Thyroid gland (tissue), 4 donors: ENCODE measurements around the gene TNFSF10.

Experiments
- POLR2A ChIP-seq, 2 donors: fragments of 450-650 bp; IDR thresholded peaks; one replicate each; pipeline ENCODE4 v1.6.1; 2017; ENCODE audit warnings: antibody characterized with exemption in 2 of 2, mild to moderate bottlenecking in 2 of 2, moderate library complexity in 1 of 2
- TF ChIP-seq, protein P1 (sequence below), 6 experiments: fragments of 200-600 bp in 3 of 6; fragments of 450-650 bp in 3 of 6; sonication (generic) in 3 of 6; IDR thresholded peaks; one replicate each; pipeline ENCODE4 v1.5.1; 2016 to 2019; ENCODE audit warnings: antibody characterized with exemption in 6 of 6, mild to moderate bottlenecking in 2 of 6, inconsistent platforms in 1 of 6, moderate library complexity in 1 of 6

DNA sequence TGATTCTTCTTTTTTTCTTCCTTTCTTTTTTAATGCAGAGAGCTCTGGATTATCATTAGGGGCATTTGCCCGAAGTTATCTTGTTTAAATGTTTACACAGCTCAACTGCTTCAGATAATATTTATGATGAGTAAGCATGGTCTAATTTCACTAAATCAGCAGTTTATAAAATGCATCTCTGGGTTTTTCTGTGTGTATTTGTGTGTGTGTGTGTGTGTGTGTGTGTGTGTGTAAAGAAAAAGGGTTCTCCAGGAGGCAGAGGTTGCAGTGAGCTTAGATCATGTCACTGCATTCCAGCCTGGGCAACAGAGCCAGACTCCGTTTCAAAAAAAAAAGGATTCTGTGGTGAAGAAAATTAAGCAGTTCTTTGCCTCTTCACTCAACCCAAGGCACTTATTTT lies 25.9 kb upstream of the TNFSF10 start:
- TF ChIP-seq, protein P1, sequence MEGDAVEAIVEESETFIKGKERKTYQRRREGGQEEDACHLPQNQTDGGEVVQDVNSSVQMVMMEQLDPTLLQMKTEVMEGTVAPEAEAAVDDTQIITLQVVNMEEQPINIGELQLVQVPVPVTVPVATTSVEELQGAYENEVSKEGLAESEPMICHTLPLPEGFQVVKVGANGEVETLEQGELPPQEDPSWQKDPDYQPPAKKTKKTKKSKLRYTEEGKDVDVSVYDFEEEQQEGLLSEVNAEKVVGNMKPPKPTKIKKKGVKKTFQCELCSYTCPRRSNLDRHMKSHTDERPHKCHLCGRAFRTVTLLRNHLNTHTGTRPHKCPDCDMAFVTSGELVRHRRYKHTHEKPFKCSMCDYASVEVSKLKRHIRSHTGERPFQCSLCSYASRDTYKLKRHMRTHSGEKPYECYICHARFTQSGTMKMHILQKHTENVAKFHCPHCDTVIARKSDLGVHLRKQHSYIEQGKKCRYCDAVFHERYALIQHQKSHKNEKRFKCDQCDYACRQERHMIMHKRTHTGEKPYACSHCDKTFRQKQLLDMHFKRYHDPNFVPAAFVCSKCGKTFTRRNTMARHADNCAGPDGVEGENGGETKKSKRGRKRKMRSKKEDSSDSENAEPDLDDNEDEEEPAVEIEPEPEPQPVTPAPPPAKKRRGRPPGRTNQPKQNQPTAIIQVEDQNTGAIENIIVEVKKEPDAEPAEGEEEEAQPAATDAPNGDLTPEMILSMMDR (IDR thresholded peaks at IDR 0.05), result no peak
- TF ChIP-seq POLR2A (IDR thresholded peaks at IDR 0.05), result no peak
